Measurements from ENCODE around the gene DLX2.

The DLX2 gene

DNA sequence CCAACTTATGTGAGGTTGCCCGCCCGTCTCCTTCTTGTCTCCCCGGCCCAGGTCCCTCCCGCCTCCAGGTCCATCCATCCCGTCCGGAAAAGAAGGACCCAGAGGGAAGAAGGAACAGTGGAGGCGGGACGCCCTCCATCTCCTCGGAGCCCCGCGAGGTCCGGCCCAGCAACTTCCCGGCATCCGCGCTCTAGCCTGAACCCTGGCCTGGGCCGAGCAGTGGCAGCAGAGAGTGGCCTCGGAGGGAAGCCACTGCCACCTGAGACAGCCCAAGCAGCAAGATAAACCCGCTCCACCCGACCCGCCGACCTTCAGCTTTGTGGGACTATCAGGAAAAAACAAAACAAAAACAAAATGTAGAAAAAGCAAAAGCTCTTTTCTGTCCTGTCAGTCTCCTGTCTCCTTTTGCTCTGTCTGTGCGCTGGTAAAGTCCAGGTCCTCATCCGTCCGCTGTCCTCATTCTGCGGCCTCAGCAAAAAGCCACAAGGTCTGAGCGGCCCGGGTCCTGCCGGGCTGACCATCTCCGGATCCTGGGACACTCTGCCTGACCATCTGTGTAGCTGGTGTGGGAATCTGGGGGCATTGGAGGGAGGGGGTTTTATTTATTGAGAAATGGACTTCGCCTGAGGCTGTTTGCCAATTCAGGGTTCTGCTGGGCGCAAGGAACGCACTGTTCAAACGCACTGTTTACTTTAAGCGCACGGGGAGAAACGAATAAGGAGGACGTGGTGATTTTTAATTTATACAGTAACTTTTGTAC is 14.3 kb downstream of the DLX2 start:
- TF ChIP-seq, protein P1, sequence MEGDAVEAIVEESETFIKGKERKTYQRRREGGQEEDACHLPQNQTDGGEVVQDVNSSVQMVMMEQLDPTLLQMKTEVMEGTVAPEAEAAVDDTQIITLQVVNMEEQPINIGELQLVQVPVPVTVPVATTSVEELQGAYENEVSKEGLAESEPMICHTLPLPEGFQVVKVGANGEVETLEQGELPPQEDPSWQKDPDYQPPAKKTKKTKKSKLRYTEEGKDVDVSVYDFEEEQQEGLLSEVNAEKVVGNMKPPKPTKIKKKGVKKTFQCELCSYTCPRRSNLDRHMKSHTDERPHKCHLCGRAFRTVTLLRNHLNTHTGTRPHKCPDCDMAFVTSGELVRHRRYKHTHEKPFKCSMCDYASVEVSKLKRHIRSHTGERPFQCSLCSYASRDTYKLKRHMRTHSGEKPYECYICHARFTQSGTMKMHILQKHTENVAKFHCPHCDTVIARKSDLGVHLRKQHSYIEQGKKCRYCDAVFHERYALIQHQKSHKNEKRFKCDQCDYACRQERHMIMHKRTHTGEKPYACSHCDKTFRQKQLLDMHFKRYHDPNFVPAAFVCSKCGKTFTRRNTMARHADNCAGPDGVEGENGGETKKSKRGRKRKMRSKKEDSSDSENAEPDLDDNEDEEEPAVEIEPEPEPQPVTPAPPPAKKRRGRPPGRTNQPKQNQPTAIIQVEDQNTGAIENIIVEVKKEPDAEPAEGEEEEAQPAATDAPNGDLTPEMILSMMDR (IDR thresholded peaks at IDR 0.05; ENCODE audit: insufficient read depth, low read depth, low read length, missing control alignments), result no peak
- no peak overlapping the region for H3K4me3 ChIP-seq (ENCODE audit: low read depth, low read length)
- DNase-seq (ENCODE audit: low read depth), result no peak

DNA sequence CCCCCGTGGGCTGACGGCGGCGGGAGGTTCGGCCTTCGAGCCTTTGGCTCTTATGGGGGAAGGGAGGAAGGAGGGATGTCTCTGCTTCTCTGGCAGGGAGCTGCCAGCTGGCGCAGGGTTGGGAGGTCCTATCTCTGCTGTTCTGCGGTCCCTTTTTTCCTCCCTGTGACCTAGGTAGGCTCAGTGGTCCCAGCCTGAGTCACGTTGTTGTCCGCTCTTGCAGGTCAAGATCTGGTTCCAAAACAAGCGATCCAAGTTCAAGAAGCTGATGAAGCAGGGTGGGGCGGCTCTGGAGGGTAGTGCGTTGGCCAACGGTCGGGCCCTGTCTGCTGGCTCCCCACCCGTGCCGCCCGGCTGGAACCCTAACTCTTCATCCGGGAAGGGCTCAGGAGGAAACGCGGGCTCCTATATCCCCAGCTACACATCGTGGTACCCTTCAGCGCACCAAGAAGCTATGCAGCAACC is 14.9 kb downstream of the DLX2 start:
- no peak for DNase-seq (ENCODE audit: low read depth)
- H3K4me3 ChIP-seq (ENCODE audit: low read depth, low read length), result no peak overlapping the region

DNA sequence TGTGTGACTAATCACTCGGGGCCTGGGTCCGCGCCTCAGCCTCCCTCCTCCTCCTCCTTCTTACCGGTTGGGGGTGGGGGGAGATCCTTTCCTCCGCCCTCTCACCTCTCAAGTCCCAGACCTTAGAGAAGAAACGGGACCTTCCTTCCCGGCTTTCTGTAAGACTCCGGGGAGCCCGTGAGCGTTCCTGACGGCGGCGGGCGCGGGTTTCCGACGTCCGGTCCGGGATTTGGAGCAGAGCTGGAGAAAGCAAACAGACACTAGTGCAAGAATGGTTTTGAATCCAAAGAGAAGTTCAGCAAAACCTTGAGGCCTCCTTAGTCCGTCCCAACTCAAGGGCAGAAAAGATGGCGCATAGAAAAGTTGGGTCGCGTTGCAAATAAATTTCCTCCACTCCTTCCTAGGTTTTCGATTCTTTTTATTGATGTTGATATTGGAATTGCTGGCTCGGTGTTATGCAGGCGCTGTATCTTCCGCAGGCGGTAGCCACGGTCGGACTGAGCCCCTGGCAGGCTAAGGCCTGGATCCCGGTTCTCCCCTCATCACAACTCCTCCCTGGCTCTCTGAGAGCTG is 15.4 kb downstream of the DLX2 start:
- TF ChIP-seq, protein P1 (IDR thresholded peaks at IDR 0.05; ENCODE audit: insufficient read depth, low read depth, low read length, missing control alignments), result no peak
- no peak for DNase-seq (ENCODE audit: low read depth)
- H3K4me3 ChIP-seq (ENCODE audit: low read depth, low read length), result no peak overlapping the region

More for the DNA sequence above, 14.9 kb downstream of the DLX2 start:
- TF ChIP-seq, protein P1 (IDR thresholded peaks at IDR 0.05; ENCODE audit: insufficient read depth, low read depth, low read length, missing control alignments), result no peak

DNA sequence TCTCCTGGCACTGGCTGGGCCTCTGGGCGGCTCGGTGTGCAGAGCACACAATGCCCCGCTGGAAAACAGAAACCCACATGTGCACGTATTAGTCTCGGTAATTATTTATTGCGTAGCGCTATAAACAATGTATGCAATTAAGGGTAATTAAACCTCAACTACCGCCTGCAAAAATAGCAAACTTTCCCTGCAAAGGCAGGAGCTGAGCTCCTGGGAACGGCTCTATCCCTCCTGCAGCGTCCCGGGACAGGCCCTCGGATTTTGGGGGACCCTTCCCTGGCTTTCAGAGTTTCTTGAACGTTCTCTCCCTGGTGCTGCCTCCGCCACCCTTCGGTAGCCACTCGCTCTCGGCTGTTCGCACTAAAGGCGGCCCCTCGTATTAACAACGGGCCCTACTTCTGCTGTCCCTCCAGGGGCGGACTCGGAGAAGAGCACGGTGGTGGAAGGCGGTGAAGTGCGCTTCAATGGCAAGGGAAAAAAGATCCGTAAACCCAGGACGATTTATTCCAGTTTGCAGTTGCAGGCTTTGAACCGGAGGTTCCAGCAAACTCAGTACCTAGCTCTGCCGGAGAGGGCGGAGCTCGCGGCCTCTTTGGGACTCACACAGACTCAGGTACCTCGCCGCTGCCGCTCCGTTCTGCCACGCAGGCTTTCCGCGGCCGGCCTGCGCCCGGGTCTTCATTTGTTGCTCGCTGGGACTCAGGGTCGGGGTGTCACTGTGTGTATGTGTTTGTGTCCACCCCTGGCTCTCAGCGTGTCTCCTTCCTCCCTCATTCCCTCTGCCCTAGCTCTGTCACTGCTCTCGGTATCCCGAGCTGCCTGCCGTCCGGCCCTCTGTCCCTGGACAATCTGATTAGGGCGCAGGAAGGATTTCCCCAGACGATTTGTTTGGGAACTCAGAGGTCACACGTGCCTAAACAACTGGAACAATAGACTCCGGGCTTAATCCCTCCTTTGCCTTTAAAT is 16.2 kb downstream of the DLX2 start:
- no peak overlapping the region; the same call in 1 of the 2 replicates for H3K4me3 ChIP-seq (ENCODE audit: low read depth, low read length)
- peak; percentile 40 for DNase-seq (ENCODE audit: low read depth)
- TF ChIP-seq, protein P1 (IDR thresholded peaks at IDR 0.05; ENCODE audit: insufficient read depth, low read depth, low read length, missing control alignments), result peak; percentile 3

GRCh38 chr2:172085460-172086159 is 17.1 kb downstream of the DLX2 start, which contains the start of gene DLX1:
Gene DLX1 (plus strand): TSS chr2:172085507. CDS start chr2:172085678, 171 bp downstream.
- TF ChIP-seq, protein P1 (IDR thresholded peaks at IDR 0.05; ENCODE audit: insufficient read depth, low read depth, low read length, missing control alignments), result no peak
- DNase-seq (ENCODE audit: low read depth), result no peak

More at GRCh38 chr2:172085460-172086159, 17.1 kb downstream of the DLX2 start, which contains the start of gene DLX1:
- H3K4me3 ChIP-seq (ENCODE audit: low read depth, low read length), result peak within 1 kb of the TSS; percentile 60
